Fibroblast of lung (primary cell): ENCODE data around the gene IGBP1.
"Not testable (repeated sequence)": the region's sequence is repeated elsewhere in the genome, so short reads cannot be mapped to it uniquely, and the experiment has no call there.

Experiments
- EZH2 ChIP-seq: IDR thresholded peaks from 2 replicates; pipeline ENCODE4 v1.5.1; 2012; ENCODE audit warnings: low read length, control low read depth, mild to moderate bottlenecking; ENCODE audit errors: missing control alignments
- TF ChIP-seq, protein P1 (sequence below), 2 donors: IDR thresholded peaks in 1 of 2; conservative IDR thresholded peaks in 1 of 2; 1 replicate in 1 of 2; 2 replicates in 1 of 2; pipeline ENCODE4 v1.5.1; 2011 to 2012; ENCODE audit warnings: low read length in 2 of 2, control low read depth in 1 of 2, inconsistent platforms in 1 of 2, low read depth in 1 of 2, mild to moderate bottlenecking in 1 of 2

- TF ChIP-seq, protein P1, sequence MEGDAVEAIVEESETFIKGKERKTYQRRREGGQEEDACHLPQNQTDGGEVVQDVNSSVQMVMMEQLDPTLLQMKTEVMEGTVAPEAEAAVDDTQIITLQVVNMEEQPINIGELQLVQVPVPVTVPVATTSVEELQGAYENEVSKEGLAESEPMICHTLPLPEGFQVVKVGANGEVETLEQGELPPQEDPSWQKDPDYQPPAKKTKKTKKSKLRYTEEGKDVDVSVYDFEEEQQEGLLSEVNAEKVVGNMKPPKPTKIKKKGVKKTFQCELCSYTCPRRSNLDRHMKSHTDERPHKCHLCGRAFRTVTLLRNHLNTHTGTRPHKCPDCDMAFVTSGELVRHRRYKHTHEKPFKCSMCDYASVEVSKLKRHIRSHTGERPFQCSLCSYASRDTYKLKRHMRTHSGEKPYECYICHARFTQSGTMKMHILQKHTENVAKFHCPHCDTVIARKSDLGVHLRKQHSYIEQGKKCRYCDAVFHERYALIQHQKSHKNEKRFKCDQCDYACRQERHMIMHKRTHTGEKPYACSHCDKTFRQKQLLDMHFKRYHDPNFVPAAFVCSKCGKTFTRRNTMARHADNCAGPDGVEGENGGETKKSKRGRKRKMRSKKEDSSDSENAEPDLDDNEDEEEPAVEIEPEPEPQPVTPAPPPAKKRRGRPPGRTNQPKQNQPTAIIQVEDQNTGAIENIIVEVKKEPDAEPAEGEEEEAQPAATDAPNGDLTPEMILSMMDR (conservative IDR thresholded peaks at IDR 0.05 in 1 of 2, IDR thresholded peaks at IDR 0.05 in 1 of 2; ENCODE audit: low read depth in 1 of 2, low read length in 2 of 2), result not testable (repeated sequence)
- TF ChIP-seq EZH2, result not testable (repeated sequence)
Measured at GRCh38 chrX:70209570-70209969, 76.3 kb downstream of the IGBP1 start.
